Fibroblast of peridontal ligament (primary cell): ENCODE data around the gene PIP4K2B.
"Not testable (repeated sequence)": the region's sequence is repeated elsewhere in the genome, so short reads cannot be mapped to it uniquely, and the experiment has no call there.

Experiments used
- DNase-seq: peaks from one replicate; pipeline ENCODE4 v3.0.0-alpha.2; 2010; ENCODE audit errors: extremely low read depth

The PIP4K2B gene

DNA sequence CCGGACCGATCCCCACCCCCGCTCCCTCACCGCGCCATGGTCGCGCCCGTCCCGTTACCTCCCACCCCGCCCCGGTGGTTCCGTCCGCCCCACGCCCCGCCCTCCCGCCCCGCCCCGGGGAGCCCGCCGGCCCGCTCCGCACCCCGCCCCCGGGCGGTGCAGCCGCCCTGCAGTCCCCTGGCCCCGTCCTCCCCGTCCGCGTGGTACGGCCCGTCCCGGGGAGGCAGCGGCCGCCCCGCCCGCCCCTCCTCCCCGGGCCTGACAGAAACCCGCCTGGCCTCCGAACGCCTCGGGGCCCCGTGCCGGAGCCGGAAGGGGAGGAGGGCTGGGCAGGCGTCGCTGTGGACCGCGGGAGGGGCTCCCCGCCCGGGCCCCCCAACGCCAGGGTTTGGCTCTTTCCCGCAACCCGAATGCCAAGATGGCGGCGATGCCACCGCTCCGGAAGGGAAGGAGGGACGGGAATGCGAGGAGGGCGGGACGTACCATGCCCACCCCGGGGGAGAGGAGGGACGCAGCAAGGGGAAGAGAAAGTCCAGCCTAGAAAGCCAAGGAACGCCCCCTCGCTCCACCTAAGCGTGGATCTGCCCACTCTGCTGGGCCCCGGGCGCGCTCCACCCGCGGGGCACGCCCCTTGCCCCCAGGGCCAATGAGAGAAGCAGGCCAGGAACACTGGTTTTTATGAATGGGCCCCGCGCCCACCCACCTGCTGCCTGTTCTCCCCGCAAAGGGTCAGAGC is at the start of gene PIP4K2B:
Gene PIP4K2B, minus strand, starts transcription at position 56 of the 736 bp plus-strand sequence. CDS start 132 bp downstream, outside the sequence.
- DNase-seq = peak; percentile 97

DNA sequence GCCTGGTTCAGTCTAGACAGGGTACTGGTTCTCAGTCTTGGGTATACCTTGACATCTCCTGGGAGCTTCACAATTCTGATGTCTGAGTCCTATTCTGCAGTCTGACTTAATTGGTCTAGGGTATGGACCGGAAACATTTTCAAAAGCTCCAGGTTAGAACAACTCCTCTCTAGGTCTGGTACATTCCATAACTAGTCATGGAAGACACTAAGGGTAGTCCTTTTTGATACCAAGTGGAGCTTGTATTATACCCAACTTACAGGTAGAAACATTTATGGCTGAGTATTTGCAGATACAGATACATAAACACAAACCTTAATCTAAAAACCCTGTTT is 49.2 kb upstream of the PIP4K2B start:
- no peak for DNase-seq

DNA sequence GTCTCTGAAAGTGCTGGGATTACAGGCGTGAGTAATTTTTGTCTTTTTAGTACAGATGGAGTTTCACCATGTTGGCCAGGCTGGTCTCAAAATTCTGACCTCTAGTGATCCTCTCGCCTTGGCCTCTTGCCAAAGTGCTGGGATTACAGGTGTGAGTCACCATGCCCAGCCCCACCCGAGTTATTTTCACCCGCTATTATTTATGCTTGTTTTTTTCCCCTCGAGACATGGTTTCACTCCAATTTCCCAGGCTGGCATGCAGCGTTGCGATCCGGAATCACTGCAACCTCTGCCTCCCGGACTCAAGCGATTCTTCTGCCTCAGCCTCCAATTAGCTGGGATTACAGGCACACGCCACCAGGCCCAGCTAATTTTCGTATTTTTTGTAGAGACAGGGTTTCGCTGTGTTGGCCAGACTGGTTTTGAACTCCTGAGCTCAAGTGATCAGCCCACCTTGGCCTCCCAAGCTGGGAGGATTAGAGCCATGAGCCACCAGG is 45.0 kb upstream of the PIP4K2B start:
- DNase-seq = no peak

DNA sequence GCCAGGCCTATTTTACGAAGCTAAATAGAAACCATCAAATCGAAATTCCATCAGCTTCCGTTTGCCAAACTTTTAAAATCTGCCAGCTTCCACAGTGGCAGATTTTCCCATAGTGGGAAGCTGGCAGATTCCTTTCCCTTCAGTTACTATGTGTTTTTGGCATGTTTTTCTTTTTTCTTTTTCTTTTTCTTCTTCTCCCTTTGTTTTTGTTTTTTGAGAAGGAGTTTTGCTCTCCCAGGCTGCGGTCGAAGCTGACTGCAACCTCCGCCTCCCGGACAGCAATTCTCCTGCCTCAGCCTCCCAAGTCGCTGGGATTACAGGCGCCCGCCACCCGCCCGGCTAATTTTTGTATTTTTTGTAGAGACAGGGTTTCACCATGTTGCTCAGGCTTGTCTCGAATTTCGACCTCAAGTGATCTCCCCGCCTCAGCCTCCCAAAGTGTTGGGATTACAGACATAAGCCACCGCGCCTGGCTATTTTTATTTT is 26.4 kb upstream of the PIP4K2B start:
- DNase-seq = no peak

DNA sequence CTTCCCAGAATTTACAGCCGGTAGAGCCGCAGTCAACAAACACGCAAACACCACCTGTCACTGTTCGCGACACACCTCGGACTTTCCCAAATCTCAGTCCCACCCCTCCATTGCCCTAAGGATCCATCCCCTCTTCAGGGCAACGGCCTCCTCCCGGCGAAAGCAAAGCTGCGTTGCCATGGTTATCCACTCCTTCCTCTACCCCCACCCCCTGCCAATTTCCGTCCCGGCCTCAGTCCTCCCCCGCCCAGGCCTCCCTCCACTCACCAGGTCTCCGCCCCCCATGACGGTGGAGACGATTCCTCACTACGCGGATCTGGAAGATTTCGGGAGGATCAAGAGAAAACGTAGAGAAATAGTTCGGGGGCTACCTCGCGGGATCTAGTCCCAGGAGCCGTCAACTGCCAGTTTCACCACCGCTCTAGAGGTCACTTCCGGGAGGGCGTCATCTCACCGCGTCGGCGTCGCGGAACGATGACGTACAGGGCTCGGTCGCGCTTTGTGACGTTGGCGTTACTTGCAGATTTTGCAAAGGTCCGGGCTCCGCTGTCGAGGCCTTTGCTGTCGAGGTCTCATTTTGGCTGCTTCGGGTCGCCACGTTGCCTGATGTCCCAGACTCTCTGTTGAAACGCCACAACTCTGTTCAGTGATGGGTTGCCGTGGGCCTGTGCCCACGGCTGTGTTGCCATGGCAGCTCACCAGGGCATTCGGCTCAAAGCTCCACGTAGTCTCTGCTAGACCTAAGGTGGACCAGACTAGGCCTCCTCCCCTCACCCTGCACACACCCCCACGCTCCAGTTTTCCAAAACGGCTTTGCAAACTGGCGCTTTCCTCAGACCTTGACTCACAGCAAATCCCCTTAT is 25.8 kb upstream of the PIP4K2B start, which contains the start of gene CWC25:
Gene CWC25, minus strand, starts transcription at position 423 of the 863 bp plus-strand sequence. Its CDS starts 138 bp downstream, at position 285.
- peak; percentile 98 for DNase-seq

DNA sequence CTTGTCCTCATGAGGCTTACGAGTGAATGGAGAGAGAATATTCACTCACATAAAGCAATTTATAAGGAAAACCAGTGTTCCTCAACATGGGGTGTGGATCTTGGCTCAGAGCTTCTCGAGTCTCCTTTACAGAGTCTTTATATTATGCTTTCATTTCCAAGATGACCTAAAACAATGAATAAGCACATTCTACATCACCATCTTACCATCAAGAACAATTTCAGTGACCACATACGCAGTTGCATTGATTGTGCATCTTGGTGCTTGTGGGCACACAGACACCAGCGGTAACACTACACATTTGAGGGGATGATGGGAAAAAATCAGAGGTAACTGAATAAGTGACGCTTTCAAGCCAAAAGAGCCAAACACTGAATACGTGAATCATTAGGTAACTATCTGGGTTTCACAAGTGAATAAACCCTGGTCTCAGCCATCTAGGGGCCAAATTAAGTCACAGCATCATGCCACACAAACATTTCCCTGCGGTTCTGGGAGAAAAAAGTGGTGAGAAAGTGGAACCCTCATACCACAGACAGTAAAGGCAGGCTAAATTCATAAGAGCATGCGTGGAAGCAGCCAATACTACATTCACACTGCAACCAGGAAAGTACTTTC is 16.3 kb upstream of the PIP4K2B start:
- peak; percentile 55 for DNase-seq

DNA sequence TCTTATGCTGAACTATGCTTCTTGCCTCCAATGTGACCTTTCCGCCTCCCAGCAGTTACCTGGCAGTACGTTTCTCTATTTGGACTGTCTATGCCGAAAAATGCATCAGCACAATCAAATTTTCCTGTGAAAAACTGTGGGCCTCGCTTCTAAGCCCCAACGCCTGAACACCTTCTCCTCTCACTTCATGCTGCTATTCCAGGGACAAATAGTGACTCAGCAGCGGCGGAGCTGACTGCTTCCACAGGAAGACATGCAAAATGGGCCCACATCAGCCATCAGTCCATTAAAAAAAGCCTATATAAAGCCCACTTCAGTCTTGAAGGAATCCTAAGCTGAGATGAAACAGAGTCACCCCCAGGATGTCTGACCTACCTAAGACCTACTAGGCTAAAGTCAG is 10.5 kb upstream of the PIP4K2B start:
- no peak for DNase-seq

DNA sequence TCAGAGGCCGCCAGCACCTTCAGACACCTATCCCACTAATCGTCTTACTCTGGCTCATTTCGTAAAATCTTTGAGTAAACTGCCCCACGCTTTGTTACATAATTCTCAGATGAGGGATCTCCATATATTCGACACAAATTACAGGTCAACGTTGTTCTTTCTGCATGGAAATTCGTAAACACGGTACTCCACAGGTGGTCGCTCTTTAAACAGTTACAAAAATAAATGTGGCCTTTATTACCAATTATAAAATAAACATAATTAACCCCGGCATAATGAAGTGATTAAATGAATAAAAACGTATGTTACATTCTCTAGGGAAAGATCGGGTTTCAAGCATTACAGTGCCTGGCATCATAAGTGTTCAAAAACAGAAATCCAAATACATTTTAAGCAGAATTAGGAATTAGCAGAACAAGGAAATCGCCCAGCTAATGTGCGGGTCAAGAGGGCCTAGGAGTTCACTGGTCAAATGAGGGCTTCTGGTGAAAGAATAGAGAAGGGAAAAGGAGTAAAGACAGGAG is 943 bp upstream of the PIP4K2B start:
- peak; percentile 53 for DNase-seq

DNA sequence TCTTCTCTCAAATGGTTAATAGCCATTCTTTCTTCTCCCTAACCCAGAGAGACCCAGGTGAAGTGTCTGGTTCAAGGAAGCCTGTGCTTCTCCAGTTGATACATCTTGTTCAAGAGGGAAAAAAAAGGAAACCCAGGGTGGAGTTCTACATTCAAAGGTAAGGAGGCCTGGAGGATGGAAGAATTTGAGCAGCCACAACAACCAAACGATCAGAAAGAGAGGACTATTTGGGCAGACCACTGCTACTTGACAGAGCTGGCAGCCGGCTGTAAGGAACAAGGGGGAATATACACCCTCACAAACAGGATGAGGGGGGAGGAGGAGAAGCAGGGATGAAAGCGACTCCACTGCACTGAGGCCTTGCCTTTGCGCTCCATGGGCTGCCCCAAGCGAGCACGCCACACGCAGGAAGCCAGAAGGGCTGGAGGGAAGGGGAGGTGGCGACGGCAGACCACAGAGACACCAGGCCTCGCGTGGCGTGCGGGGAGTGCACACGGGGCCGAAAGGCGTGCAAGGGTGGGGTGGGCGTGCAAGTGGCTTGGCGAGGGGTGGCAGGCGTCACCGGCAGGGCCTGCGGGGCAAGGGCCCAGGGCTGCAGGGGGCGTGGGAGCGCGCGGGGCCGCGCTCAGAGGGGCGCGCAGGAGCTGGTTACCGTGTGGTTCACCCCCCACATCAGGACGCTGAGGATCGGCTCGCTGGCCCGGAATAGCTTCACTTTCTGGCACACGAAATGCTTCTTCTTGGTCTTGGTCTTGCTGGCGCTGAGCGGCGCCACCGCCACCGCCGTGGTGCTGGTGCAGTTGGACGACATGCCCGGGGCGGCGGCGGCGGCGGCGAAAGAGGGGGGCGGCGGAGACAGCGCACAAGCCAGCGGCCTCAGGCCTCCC is 499 bp downstream of the PIP4K2B start:
- peak; percentile 32 for DNase-seq

DNA sequence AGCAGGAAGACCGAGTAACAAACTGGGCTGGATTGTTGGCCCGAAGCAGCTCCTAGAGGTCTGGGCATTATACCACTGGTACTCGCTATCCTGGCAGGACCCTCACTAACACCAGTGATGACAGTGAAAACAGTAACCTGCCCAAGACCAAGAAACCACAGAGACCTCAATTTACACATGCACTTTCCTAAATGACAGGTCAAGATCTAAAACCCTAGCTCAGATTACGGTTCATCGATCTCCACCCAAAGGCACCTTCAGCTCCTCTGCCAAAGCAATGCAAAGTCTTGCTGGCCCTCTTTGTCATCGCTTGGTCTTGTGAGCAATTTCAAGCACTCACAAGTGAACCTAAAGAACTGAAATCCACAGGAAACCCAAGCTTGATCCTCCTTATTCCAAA is 1.5 kb downstream of the PIP4K2B start:
- peak; percentile 11 for DNase-seq

DNA sequence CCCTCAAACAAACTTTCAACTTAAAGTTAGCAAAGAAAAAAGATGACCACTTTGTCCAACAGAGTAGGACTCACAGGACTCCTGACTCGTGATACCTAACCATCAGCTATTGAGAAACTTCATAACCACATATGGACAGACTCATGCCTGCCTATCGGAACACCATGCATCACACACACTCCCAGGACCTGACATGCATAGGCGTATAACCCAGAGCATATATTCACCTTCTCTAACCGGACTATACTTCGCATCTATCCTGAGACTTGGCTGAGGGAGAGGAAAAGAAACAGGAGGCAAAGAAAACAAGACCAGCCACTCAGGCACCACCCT is 2.2 kb downstream of the PIP4K2B start:
- peak; percentile 42 for DNase-seq

DNA sequence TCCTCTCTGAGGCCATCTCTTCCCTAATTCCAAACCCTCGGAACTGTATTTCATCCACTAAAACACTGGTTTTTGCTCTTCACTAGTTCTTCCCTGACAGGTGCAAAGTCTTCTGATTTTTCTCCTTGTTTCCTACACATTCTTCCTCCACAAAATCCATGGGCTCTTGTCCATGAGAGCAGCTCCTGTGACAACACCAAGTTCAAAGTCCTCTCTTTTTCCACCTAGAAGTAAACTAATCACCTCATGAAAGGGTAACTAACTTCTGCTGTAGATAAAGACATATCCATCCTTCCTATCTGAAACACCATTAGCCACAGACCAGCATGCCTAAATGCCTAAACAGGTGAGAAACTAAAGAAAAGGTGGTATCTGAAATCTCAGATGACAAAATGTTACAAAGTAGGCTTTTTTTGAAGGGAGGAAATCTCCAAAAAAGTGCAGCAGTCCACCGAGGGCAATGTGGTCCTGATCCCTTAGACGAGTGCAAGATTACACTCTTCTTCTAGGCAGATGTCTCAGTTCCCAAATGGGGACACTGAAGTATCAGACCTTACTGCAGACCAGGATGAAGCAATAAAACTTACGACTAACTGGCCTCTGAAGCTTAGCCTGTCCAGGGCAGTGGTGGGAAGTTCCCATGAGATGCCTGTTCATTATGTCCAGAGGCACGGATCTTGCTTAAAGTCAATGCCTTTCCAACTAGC is 2.8 kb downstream of the PIP4K2B start:
- DNase-seq = no peak

DNA sequence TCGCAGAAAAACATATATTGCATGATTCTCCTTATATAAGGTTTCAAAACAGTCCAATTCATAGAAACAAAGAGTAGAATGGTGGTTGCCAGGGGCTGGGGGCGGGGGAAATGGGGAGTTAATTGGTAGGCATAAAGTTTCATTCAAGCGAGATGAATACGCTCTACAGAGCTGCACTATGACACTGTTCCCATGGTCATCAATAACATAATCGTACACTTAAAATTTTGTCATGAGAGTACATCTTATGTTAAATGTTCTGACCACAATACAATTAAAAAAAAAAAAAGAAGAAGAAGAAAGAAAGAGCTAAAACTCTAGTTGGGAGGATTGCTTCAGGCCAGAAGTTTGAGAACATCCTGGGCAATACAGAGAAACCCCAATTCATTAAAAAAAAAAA is 5.1 kb downstream of the PIP4K2B start:
- no peak for DNase-seq

DNA sequence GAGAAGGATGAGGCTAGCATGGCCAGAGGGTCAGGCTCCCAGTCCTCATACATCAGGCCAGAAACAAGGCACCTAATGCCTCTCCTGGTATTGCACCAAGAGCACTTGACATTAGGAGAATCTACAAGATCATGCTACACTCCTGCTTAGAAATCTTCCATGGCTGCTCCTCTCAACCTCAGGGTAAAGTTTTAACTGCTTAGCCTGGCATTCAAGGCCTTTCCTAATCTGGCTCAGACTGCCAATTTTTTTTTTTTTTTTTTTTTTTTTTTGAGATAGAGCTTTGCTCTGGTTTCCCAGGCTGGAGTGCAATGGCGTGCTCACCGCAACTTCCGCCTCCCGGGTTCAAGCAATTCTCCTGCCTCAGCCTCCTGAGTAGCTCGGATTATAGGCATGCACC is 8.2 kb downstream of the PIP4K2B start:
- no peak for DNase-seq

DNA sequence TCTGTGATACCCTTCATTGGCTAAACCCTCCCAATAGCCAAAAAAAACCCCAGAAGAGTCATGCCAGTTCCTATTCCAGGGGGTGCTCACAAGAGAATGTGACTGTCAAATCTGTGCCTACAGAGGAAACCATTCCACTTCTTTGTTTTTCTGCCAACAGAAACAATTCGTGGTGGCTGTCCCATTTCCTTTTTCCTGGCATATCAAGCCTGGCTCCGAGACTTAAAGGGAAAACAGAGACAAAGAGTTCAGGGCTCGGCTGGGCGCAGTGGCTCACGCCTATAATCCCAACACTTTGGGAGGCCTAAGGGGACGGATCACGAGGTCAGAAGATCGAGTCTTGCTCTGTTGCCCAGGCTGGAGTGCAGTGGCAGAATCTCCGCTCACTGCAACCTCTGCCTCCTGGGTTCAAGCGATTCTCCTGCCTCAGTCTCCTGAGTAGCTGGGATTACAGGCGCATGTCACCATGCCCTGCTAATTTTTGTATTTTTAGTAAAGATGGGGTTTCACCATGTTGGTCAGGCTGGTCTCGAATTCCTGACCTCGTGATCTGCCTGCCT is 9.1 kb downstream of the PIP4K2B start:
- not testable (repeated sequence) for DNase-seq

DNA sequence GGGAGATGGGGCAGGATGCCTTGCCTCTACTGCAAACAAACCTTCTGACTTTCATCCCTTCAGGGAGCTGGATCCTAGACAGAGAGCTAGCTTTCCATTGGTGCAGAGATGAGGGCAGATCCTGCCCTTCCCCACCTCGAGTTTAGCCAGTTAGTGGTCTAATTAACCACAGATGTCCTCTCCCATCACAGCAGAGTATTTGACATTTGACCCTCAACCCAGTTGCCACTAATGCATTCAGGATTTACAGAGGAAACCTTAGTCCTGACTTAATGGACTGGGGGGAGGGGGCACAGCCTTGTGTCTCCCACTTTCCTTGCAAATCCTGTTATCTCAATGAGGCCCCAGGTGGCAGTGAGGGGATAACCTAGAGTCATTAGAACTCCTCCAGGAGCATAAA is 10.2 kb downstream of the PIP4K2B start:
- peak; percentile 31 for DNase-seq

DNA sequence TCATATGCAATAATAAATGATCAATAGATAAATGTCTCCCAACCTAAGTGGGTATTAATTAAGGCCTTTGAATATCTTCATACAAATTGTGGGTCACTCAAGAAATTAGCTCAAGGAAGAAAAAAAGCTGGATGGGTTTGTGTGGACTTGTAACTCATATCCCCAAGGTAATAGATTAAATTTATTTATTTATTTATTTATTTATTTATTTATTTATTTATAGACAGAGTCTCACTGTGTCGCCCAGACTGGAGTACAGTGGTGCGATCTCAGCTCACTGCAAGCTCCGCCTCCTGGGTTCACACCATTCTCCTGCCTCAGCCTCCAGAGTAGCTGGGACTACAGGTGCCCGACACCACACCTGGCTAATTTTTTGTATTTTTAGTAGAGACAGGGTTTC is 11.4 kb downstream of the PIP4K2B start:
- not testable (repeated sequence) for DNase-seq

DNA sequence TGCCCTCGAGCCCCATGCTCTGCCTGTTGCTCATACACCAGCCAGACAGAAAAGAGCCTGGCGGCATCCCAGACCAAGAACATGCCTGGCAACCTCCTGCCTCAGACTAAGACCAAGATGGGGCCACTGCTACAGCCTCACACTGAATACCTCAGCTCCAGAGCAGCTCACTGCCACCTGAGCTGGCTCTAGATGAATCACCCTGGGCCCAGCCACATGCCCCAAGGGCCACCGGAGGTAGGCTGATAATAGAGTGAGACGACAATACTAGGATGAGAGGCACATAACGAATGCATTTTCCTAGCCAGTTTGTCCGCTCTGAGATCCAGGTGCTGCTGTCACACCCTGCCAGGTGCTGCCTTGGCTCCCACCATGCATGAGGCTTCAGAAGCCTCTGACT is 13.0 kb downstream of the PIP4K2B start:
- no peak for DNase-seq

DNA sequence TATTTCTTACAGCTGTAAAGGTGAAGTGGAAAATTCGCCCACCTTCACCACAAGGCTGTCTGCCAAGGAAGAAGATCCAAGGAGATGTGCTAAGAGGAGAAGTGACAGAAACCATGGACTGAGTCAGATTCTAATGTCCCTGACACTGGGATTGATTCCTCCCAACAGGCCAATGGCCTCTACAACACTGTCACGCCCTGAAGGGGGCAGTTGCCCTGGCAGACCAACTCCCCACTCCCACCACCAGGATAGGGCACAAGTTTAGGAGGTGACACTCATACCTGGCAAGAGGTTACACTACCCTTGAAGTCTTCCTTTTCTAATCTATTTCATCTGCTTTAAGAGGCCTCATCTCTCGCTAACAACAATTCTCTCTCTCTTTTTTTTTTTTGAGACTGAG is 16.1 kb downstream of the PIP4K2B start:
- no peak for DNase-seq
